IMR-90 (cell line): ENCODE data around the gene DLAT.
"Not testable (repeated sequence)": the region's sequence is repeated elsewhere in the genome, so short reads cannot be mapped to it uniquely, and the experiment has no call there.

ENCODE experiments used
- BHLHE40 ChIP-seq: fragments of 150-350 bp; IDR thresholded peaks from 2 replicates; pipeline ENCODE4 v1.6.1; 2016; ENCODE audit warnings: mild to moderate bottlenecking, low read depth, low read length
- CEBPB ChIP-seq: IDR thresholded peaks from 2 replicates; pipeline ENCODE4 v1.6.1; 2012; ENCODE audit warnings: low read depth, low read length, improper control_type of control experiment
- FOS ChIP-seq: fragments of 150-350 bp; IDR thresholded peaks from 2 replicates; pipeline ENCODE4 v1.6.1; 2016; ENCODE audit warnings: low read depth, low read length
- MAFK ChIP-seq: IDR thresholded peaks from 2 replicates; pipeline ENCODE4 v1.6.1; 2012; ENCODE audit warnings: low read depth, low read length, improper control_type of control experiment
- POLR2A ChIP-seq: IDR thresholded peaks from 2 replicates; pipeline ENCODE4 v1.6.1; 2012; ENCODE audit warnings: mild to moderate bottlenecking, low read depth, low read length
- RAD21 ChIP-seq: IDR thresholded peaks from 2 replicates; pipeline ENCODE4 v1.6.1; 2012; ENCODE audit warnings: low read length, improper control_type of control experiment
- RCOR1 ChIP-seq: IDR thresholded peaks from 2 replicates; pipeline ENCODE4 v1.6.1; 2012; ENCODE audit warnings: mild to moderate bottlenecking, low read length, improper control_type of control experiment; ENCODE audit not compliant: insufficient replicate concordance
- RFX5 ChIP-seq: IDR thresholded peaks from 2 replicates; pipeline ENCODE4 v1.8.0; 2012; ENCODE audit warnings: low read depth, mild to moderate bottlenecking, low read length, moderate library complexity
- SMC3 ChIP-seq: fragments of 150-350 bp; IDR thresholded peaks from 2 replicates; pipeline ENCODE4 v1.6.1; 2016; ENCODE audit warnings: low read depth, mild to moderate bottlenecking, antibody characterized with exemption, low read length, moderate library complexity
- TF ChIP-seq, protein P1 (sequence below): conservative IDR thresholded peaks from 2 replicates; pipeline ENCODE4 v1.5.1; 2012; ENCODE audit warnings: mild to moderate bottlenecking, low read depth, low read length, improper control_type of control experiment

DNA sequence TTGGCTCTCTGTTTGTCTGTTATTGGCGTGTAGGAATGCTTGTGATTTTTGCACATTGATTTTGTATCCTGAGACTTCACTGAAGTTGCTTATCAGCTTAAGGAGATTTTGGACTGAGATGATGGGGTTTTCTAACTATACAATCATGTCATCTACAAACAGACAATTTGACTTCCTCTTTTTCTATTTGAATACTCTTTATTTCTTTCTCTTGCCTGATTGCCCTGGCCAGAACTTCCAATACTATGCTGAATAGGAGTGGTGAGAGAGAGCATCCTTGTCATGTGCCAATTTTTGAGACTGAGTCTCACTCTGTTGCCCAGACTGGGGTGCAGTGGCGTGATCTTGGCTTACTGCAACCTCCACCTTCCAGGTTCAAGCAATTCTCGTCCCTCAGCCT, 23.0 kb downstream of the DLAT start:
- TF ChIP-seq, protein P1, sequence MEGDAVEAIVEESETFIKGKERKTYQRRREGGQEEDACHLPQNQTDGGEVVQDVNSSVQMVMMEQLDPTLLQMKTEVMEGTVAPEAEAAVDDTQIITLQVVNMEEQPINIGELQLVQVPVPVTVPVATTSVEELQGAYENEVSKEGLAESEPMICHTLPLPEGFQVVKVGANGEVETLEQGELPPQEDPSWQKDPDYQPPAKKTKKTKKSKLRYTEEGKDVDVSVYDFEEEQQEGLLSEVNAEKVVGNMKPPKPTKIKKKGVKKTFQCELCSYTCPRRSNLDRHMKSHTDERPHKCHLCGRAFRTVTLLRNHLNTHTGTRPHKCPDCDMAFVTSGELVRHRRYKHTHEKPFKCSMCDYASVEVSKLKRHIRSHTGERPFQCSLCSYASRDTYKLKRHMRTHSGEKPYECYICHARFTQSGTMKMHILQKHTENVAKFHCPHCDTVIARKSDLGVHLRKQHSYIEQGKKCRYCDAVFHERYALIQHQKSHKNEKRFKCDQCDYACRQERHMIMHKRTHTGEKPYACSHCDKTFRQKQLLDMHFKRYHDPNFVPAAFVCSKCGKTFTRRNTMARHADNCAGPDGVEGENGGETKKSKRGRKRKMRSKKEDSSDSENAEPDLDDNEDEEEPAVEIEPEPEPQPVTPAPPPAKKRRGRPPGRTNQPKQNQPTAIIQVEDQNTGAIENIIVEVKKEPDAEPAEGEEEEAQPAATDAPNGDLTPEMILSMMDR, result not testable (repeated sequence)
- not testable (repeated sequence) for TF ChIP-seq MAFK, SMC3, FOS, RAD21, RFX5, RCOR1, POLR2A, BHLHE40, CEBPB
